ENCODE data around the gene PCCA. TPM values are rescaled to one million over a fixed set of nuclear protein-coding genes. Genes with fewer than 3 reads are reported as not detected.

The PCCA gene
- total RNA-seq, 1 donor from 2014 or later = 33.4 TPM

- DNase-seq (ENCODE audit: extremely low spot score in 2 of 2) = no peak
Observed at GRCh38 chr13:100240109-100240779, 151.4 kb downstream of the PCCA start.

DNA sequence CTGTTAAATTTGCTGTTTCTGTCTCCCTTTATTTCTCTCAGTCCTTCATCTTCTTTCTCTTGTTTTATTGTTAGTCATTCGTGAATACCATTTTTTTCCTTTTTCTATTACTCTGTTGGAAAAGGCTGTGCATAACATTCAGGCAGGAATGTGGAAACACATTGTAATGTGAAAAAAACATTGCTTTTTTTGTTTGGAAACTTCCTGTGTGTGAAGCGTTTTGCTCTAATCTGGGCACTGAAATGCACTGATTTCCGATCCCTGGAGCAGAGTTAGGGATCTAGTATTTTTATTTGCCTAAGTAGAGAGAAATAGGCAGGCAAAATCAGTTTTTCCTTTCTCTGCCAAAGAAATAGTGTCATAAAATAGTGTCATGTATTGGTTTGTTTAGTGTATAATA is 155.5 kb downstream of the PCCA start:
- Histone ChIP-seq H3K9me3 (no peaks in the 10 kb centered on the region), H3K36me3 (no peaks in the 10 kb centered on the region), H3K27me3 (no peaks in the 10 kb centered on the region), H3K4me1 (no peaks in the 10 kb centered on the region), H3K4me3 (no peak overlapping the region), H3K27ac (no peak overlapping the region)
- TF ChIP-seq, protein P1, sequence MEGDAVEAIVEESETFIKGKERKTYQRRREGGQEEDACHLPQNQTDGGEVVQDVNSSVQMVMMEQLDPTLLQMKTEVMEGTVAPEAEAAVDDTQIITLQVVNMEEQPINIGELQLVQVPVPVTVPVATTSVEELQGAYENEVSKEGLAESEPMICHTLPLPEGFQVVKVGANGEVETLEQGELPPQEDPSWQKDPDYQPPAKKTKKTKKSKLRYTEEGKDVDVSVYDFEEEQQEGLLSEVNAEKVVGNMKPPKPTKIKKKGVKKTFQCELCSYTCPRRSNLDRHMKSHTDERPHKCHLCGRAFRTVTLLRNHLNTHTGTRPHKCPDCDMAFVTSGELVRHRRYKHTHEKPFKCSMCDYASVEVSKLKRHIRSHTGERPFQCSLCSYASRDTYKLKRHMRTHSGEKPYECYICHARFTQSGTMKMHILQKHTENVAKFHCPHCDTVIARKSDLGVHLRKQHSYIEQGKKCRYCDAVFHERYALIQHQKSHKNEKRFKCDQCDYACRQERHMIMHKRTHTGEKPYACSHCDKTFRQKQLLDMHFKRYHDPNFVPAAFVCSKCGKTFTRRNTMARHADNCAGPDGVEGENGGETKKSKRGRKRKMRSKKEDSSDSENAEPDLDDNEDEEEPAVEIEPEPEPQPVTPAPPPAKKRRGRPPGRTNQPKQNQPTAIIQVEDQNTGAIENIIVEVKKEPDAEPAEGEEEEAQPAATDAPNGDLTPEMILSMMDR (IDR thresholded peaks at IDR 0.05) = no peak
- TF ChIP-seq POLR2A (IDR thresholded peaks at IDR 0.05) (no peak), POLR2AphosphoS5 (IDR thresholded peaks at IDR 0.05; ENCODE audit: insufficient read depth in 1 of 2, low read depth in 1 of 2) (no peak)
- no peak for DNase-seq (ENCODE audit: extremely low spot score in 2 of 2)
- intact Hi-C loops (cut with DNase I) = no loop called here

More at GRCh38 chr13:100240109-100240779, 151.4 kb downstream of the PCCA start:
- Histone ChIP-seq H3K36me3 (no peaks in the 10 kb centered on the region), H3K4me3 (no peak overlapping the region), H3K4me1 (peaks cover 8% of the 10 kb centered on the region), H3K27me3 (no peaks in the 10 kb centered on the region), H3K9me3 (no peaks in the 10 kb centered on the region), H3K27ac (no peak overlapping the region)
- intact Hi-C loops (cut with DNase I) = no loop called here
- TF ChIP-seq, protein P1 (IDR thresholded peaks at IDR 0.05) = no peak
- TF ChIP-seq POLR2AphosphoS5 (IDR thresholded peaks at IDR 0.05; ENCODE audit: insufficient read depth in 1 of 2, low read depth in 1 of 2) (no peak), POLR2A (IDR thresholded peaks at IDR 0.05) (no peak)

- no peaks in the 10 kb centered on the region for H3K9me3 ChIP-seq
- no peak overlapping the region for H3K4me3 ChIP-seq
- H3K27ac ChIP-seq = no peak overlapping the region
- no peaks in the 10 kb centered on the region for H3K27me3 ChIP-seq
- no peaks in the 10 kb centered on the region for H3K36me3 ChIP-seq
- H3K4me1 ChIP-seq = no peaks in the 10 kb centered on the region
- intact Hi-C loops (cut with DNase I) = no loop called here
- no peak for TF ChIP-seq POLR2AphosphoS5 (IDR thresholded peaks at IDR 0.05; ENCODE audit: insufficient read depth in 1 of 2, low read depth in 1 of 2)
- TF ChIP-seq, protein P1 (IDR thresholded peaks at IDR 0.05) = no peak
- no peak for TF ChIP-seq POLR2A (IDR thresholded peaks at IDR 0.05)
- DNase-seq (ENCODE audit: extremely low spot score in 2 of 2) = no peak
Observed at GRCh38 chr13:100245104-100245503, 156.2 kb downstream of the PCCA start.

DNA sequence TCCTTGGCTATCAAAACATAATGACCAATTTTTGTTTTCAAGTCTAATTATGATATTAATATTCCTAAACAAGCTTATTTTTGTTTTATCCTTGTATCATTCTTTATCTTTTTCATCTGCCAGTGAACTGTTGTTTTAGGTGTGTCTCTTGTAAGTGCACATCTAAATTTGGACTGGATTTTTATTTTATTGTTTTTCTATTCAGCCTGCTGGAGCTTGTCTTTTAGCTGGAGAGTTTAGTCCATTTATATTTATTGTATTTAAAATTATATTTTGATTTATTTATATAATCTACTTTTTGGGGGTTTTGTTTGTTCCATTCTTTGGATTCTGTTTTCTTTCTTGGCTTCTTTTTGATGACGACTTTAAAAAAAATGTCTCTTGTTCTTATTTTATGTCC is 159.0 kb downstream of the PCCA start:
- Histone ChIP-seq H3K4me3 (no peak overlapping the region), H3K9me3 (no peaks in the 10 kb centered on the region), H3K27ac (no peak overlapping the region), H3K27me3 (no peaks in the 10 kb centered on the region), H3K4me1 (no peaks in the 10 kb centered on the region), H3K36me3 (no peaks in the 10 kb centered on the region)
- no peak for DNase-seq (ENCODE audit: extremely low spot score in 2 of 2)
- intact Hi-C loops (cut with DNase I) = no loop called here
- TF ChIP-seq, protein P1 (IDR thresholded peaks at IDR 0.05) = no peak
- TF ChIP-seq POLR2AphosphoS5 (IDR thresholded peaks at IDR 0.05; ENCODE audit: insufficient read depth in 1 of 2, low read depth in 1 of 2) = no peak
- no peak for TF ChIP-seq POLR2A (IDR thresholded peaks at IDR 0.05)

GRCh38 chr13:100254002-100254401 is 165.1 kb downstream of the PCCA start:
- Histone ChIP-seq H3K4me3 (no peak overlapping the region), H3K27me3 (no peaks in the 10 kb centered on the region), H3K36me3 (no peaks in the 10 kb centered on the region), H3K4me1 (no peaks in the 10 kb centered on the region), H3K9me3 (no peaks in the 10 kb centered on the region), H3K27ac (no peak overlapping the region)
- no peak for DNase-seq (ENCODE audit: extremely low spot score in 2 of 2)
- intact Hi-C loops (cut with DNase I) = no loop called here
- TF ChIP-seq POLR2A (IDR thresholded peaks at IDR 0.05) (no peak), POLR2AphosphoS5 (IDR thresholded peaks at IDR 0.05; ENCODE audit: insufficient read depth in 1 of 2, low read depth in 1 of 2) (no peak)
- TF ChIP-seq, protein P1 (IDR thresholded peaks at IDR 0.05) = no peak

Measured in vagina (tissue), 2 donors.